Left hindlimb (tissue), 1 donor: Measurements from ENCODE around the gene IRF2BP2.

Source experiments
- DNase-seq: peaks from one replicate; pipeline ENCODE4 v3.0.0-alpha.2; 2018

The IRF2BP2 gene

DNA sequence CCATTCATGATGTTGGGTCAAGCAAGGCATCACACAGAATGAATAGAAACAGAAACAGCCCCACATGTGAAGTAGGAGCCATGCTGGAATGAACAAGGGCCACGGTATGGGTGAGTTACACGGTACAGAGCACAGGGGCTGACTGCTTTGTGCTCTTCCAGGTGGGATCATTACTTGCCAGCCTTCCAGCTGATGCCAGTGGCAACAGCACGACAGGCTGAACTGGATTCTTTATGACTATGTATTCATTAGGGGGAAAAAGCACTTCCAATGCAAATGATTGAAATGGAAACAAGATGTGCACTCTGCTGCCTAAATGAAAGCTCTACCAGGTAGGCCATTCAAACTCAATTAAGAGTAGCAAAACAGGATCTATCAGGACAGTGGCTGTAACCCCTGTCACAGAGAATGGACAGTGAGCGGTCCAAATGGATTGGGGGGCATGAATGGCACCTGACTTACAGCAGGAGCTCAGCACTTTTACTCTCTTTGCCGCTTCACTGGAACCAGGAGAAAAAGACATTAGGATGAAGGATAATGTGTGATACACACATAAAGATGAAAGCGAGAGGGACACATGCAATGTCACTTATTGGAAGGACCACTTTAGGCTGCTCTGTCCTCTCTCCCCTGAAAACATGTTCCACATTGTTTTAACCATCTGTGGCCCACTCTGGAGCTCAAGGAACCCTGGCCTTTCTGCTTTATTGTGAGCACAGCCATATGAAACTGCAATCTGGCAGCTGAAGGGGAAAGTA lies 23.4 kb upstream of the IRF2BP2 start:
- DNase-seq, result no peak

DNA sequence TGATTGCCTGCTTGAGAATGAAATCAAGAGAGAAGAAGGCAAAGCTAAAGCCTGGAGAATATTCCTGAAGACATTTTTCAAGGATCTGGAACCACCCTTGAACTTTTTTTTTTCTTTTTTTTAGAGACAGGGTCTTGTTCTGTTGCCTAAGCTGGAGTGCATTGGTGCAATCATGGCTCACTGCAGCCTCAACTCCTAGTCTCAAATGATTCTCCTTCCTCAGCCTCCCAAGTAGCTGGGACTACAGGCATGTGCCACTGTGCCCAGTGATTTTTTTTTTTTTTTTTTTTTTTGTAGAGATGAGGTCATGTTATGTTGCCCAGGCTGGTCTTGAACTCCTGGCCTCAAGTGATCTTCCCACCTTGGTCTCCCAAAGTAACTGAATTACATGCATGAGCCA lies 22.2 kb upstream of the IRF2BP2 start:
- DNase-seq, result no peak

DNA sequence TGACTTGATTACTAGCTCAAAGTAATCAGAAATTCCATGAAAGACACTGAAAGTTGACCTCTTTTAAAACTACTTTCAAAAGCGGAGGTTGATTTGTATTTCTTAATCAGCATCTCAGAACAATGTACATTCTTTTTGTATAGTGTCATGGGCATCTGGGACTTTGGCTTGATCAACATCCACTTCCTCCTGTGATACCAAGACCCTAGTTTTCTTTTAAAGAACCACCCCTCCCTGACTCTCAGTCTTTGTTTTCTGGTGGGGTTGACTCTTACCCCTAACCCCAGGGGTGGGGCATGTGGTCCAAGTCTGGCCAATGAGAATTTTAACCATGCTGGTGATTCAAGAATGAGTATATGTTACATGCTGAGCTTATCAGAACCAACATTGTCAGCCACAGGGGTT lies 21.7 kb upstream of the IRF2BP2 start:
- no peak for DNase-seq

DNA sequence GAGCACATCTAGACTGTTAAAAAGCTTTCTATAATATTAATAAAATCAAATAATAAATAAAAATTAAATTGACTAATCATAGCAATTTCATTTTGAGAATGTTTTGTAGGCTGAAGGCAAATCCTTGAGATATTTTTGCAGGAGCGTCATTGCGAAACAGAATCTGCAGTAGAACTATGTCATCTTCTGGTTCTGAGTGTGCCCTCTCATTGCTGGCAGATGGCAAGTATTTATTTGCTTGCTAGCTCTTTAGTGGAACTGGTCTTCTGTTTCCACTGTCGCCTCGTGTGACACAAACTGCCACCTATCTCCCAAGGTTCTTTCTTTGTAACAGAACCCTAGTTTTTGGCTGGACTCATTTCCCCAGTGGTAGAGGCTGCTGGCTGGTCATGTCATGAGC lies 19.0 kb upstream of the IRF2BP2 start:
- no peak for DNase-seq

DNA sequence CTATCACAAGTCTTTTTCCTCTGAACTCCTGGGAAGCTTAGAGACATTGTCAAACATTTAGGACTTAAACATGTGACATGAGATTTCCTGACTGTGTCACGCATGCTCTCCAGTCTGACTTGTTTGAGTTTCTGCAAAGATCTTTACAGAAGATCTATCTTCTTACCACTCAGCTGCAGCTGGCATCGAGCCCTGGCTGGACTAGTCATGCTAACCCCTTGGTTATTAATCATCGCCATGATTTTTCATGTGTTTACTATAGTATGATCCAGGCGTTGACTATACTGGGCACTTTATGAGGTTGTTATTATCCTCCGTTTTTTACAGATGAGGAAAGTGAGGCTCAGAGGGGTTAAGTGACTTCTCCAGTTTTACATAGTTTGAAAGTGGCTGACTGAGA lies 18.1 kb upstream of the IRF2BP2 start:
- no peak for DNase-seq

DNA sequence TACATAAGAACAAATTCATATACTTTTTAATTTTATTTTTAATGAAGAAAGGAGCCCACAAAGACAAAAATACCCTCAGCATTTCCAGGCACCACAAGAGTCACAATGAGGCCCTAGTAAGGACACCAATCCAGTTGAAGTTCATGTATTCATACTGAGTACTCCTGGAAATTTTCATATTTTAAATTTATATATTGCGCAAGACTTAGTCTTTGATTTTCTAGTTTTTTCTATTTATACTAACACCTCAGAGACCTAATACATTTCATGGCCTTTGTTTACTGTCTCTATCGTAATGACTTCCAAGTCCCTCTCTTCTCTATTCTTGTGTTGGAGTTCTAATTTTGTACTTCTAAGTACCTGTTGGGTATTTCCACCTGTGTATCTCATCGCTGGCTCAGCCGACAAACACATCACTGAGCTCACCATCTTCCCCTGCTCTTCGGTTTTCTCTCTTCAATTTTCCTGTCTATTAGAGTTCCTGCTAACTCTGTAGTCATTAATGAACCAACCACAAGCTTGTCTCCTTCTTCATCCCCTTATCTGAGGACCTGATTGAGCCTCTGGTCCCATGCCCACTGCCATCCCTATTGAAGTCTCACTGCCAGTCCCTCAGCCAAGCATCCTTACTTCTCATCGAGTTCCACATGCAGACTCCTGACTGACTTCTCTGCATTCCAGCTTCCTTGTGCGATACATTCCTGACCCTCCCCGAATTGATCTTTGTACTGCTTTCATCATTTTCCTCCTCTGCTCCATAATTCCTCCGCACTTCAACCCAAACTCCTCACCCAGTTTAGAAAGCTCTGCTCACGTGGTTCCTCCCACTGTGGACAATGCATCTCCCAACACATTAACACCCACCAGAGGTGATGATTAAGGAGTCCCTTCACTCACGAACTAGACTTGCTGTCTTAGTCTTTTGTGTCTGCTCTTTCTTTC lies 17.3 kb upstream of the IRF2BP2 start:
- DNase-seq, result no peak

DNA sequence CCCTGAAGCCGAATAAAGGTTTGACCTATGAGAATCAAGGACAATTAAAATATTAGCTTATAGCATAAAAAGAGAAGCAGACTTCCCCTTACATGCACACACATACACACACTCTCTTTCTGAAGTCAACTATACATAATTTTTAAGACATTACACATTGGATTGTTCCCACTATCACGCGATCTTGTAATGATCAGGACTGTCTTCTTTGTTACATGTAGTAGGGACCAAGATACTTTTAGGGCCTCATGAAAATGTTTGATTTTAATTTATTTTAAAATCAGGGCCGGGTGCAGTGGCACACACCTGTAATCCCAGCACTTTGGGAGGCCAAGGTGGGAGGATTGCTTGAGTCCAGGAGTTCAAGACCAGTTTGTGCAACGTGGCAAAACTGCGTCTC lies 16.4 kb upstream of the IRF2BP2 start:
- DNase-seq, result no peak

DNA sequence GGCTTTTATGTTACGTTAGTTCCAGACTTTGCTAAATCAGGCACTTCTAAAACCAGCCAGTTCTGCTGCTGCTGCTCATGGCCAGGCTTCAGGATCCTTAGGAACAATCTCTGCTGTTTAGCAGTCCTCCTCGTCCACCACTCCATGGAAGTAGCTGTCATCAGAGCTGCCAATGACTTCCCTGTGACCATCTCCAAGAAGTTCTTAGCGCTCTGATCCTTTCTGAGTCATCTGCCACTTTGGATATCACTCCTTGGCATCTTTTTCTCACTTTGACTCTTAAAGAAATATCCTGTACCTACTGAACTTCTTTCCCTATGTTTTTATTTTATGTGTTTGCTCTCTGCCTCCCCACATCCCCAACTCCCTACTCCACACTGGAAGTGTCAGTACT lies 14.7 kb upstream of the IRF2BP2 start:
- DNase-seq, result no peak

DNA sequence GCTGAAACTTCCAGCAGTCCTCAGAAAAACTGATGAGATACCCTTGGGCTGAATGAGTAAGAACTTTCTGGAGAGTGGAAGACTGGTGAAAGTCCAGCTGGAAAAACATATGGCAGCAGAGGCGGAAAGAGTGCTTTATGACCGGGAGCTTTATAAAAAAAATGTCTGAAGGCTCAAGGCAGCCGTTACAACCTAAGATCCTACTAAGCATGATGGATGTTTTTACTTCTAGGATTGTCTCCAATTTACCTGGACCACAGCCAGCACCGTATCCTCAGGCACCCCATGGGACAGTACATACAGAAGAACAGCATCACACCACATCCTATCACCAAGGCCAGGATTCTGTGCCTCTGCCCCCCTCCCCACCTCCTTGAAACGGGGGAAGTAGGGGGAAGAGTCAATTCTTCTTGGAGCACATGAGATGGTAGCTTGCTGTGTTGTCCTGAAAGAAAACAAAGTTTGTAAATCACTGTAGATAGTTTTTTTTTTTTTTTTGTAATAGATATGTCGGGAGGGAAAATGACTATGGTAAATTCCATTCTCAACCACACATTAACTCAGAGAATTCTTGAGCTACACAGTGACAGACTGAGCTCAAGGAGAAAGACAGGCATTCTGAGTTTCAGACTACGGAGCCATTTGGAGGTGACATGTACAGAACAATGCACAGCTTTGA lies 11.8 kb upstream of the IRF2BP2 start:
- DNase-seq, result peak; percentile 86

DNA sequence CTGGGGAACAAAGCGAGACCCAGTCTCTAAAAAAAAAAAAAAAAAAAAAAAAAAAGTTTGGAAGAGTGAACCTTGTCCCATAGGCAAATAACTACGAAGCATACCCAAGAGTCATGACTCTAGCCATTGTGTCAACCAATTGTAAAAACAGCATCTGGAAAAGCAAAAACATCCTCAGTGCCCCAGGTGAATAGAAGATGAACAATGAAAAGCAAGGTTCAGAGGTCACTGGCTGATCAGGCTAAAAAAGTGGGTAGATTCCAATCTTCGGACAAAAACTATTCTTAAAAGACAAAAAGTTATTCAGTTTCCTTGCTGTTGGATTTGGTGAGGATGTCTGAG lies 11.1 kb upstream of the IRF2BP2 start:
- DNase-seq, result no peak

DNA sequence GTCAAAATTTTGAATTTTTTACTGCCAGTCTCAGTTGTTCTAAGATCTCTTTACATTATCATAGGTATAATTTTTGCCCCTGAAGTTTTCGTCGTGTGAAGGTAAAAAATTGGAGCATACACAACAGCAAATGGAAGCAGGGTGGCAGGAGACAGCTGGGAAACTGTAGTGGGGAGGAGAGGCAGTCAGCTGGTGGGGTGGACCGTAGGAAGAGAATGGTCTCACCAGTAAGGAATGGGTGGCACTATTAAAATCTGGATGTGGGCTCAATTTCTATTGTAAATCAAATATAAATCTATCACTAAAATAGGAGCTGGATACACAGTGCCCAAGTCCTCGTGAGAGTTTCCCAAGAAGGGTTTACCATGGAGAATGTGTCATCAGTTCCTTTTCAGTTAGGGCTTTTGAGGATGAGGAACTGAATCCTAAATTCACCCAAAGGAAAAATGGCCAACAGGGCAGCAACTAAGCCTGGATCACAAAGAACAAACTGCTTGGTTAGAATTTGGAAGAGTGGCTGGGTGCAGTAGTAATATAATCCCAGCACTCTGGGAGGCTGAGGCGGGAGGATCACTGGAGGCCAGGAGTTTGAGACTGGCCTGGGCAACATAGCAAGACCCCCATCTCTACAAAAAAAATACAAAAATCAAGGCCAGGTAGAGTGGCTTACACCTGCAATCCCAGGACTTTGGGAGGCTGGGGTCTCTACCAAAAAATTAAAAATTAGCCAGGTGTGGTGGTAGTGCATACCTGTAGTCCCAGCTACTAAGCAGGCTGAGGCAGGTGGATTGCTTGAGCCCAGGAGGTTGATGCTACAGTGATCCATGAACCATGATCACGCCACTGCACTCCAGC lies 10.5 kb upstream of the IRF2BP2 start:
- DNase-seq, result no peak

DNA sequence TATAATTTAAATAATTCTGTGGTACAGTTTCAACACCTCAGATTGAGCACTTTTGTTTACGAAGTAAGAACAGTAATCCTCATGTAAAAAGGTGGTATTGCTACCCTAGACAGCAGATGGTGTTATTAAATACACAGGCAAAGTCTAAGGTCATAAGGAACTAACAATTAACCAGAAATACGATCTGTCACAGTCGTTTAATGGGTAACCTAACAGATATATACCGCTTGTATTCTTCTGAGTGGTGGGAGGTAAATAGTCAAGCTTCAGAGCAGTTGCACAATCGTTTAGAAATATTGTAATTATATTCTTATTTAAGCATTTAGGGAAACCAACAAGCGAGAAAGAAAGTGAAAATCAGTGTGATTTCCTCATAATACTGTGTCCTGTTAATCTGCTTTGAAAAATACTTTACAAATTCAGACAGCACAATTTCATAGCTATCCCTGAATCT lies 9.8 kb upstream of the IRF2BP2 start:
- DNase-seq, result no peak

DNA sequence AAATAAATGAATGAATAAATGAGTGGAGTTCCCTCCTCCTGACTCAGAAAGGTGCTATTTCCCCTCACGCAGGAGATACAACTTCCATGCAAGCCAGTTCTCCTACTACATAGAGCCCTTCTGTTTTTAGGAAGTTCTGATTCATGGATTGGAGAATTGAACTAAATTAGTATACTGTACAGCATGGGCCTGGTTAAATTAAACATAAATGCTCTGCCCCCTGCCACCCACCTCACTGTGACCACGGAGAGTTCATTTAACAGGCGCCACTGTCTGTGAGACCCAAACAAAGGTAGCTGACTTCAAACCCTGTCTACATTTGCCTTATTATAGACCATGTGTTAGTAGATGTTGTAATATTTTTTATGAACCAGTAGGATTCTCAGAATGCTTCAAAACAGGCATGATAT lies 9.1 kb upstream of the IRF2BP2 start:
- DNase-seq, result no peak

DNA sequence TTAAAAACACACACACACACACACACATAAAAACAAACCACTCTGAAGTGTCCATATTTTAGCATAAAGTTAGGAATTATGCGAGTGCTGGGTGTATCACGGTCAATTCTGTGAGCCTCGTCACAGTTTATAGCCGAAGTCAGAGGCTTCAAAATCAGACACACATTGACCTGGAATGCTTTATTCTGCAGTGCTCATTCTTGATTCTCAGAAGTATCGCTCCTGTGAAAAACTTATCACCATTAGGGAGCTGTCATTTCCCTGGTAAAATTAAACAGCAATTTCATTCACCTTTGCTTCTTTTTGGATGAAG lies 8.7 kb upstream of the IRF2BP2 start:
- no peak for DNase-seq

DNA sequence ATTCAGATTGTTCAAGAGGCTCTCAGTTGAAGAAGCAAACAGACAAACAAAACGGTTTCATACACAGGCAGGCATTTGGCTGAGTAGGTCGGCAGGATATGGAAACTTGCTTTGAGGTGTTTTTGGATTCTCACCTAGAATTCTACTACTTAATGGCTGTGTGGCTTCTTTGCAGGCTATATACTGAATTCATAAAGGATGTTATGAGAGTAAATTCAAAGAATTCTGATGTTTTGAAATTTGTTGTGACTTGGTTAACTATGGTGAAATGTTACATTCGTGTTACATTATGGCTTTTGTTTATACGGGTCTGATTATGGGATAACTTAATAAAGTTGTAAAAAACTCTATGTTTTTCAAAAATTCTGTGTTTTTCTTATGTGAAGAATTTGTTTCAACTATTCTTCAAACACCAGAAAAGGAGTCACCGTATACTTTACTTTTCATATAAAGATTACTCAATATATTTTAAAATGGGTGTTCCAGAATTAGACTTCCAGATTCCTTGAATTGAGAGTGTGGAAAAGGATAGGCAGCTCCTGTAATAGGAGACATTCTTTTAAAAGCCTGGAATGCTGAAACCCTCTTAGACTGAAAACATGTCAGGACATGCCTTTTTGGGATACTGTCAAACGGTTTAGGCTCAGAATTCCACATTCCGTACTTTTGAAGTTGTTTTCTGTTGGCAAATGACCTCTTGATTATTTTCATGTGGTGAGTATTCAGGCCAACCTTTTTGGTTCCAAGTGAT lies 8.2 kb upstream of the IRF2BP2 start:
- no peak for DNase-seq

DNA sequence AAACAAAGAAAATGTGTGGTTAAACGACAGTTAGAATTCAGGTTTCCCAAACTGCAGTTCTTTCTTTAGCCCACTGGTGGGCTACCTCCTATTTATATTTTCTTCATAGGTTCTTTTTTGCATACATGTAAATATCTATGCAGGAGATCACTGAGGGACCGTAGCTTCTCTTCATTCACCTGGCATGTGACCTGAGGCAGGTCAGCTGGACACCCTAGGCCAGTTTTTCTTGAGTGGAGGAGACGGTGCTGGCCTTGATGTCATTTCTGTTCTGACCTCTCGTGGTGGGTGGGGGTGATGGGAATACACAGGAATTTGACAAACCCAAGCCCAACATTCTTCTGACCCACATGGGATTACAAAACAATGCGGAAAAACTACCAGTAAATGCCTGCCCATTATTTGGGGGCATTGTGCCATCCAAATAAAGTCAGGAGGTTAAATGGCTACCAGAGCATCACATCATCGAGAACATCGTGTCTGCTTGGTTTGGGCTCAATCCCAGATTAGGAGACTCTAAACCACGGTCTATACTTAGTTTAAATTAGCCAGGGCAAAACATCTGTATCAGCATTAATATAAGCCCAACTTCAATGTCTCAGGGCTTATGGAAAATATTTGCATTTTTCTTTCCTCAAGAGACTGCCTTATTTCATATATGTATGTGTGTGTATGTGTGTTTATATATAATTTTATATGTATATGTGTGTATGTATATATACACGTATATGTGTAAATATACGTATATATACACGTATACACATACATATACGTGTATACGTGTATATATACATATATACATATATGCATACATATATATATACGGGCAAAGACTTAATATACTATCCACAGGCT lies 7.4 kb upstream of the IRF2BP2 start:
- DNase-seq, result peak; percentile 58

DNA sequence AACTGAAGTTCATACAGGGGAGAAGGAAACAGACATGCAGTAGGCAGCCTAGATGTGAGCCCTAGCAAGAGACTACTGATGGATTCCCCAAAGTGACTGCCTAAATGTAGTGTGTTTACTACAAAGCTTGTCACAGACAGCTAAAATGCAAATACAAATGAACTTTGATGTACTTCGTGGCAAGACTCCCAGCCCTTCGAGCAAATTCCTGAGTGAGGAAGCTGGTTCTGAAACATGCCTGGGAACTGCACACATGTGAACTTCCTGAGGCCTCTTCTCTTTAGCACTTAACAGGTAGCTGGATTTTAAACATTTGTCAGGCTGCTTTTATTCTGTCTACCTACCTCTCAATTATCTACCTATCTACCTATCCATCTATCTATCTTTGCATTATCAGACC lies 6.7 kb upstream of the IRF2BP2 start:
- no peak for DNase-seq

DNA sequence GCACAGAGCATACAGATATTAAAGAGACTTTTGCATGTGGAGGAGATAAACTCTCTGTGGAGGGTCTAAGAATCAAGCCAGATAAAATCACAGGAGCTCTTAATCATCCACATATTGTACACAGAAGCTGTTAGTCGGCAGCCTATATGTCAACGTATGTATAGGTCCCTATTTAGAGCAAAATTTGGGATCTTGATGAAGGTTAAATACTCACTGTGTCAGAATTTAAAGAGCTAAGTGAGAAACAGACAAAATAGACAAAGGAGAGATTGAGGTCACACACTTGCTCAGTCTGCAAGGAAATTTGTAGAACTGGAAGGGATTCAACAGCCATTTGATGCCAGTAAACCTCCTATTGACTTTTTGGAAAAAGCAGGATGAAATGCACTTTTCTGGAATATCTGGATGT lies 4.1 kb upstream of the IRF2BP2 start:
- DNase-seq, result no peak

DNA sequence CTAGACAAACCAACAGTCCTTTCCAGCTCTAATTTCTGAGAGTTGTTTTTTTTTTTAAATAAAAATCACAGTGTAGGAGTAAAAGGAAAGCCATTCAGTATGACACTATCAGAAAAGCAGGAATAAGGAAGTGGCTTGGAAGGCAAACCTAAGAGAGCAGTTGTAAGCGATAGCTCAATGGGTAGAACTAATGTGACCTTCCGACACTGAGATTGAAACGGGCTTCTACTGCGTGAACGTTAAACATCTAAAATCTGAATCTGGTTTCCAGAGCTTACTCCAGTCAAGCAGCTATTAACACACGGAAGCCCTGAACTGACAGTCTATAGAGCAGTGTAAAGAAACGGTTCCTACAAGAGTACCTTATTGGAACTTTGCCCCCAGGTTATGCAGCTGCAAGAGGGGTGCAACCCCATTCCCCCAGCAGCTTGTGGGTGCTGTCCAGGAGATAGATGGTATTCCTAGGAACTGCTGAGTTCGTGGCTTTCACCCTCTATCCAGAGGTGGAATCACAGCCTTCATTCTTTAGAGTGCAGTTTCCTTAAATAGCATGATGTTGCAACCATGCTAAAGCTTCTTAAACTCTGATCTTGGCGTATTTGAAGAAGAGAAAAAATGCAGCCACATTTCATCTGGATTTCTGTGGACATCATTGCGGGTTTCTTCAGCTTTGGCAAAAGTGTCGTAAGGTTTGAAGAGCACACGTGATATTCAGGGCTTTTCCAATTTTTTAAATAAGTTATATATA lies 3.3 kb upstream of the IRF2BP2 start:
- peak; percentile 60 for DNase-seq
